H9 (cell line): Measurements from ENCODE around the gene ACTR8. TPM values are rescaled to one million over a fixed set of nuclear protein-coding genes. Genes with fewer than 3 reads are reported as not detected.

Experiments used
- DNase-seq: peaks from one replicate; pipeline ENCODE4 v3.0.0-alpha.2; 2017
- H2AFZ ChIP-seq: one replicate; pipeline ENCODE4 v1.6.1; 2013; ENCODE audit warnings: mild to moderate bottlenecking, low read length, control low read depth, moderate library complexity
- H2AK5ac ChIP-seq: 2 replicates; pipeline ENCODE4 v1.6.1; 2013; ENCODE audit warnings: low read length, control low read depth, mixed read lengths; ENCODE audit not compliant: insufficient read length
- H2BK120ac ChIP-seq: one replicate; pipeline ENCODE4 v1.6.1; 2013; ENCODE audit warnings: low read depth, mild to moderate bottlenecking, low read length, control low read depth, inconsistent platforms; ENCODE audit not compliant: poor library complexity, severe bottlenecking
- H2BK12ac ChIP-seq: 2 replicates; pipeline ENCODE4 v1.6.1; 2013; ENCODE audit warnings: low read length, control low read depth, mixed read lengths, low read depth; ENCODE audit not compliant: insufficient read length
- H2BK15ac ChIP-seq: 2 replicates; pipeline ENCODE4 v1.6.1; 2013; ENCODE audit warnings: low read depth, low read length, control low read depth
- H2BK20ac ChIP-seq: one replicate; pipeline ENCODE4 v1.6.1; 2013; ENCODE audit warnings: low read depth, mild to moderate bottlenecking, low read length, control low read depth, inconsistent platforms; ENCODE audit not compliant: poor library complexity, severe bottlenecking
- H2BK5ac ChIP-seq: 2 replicates; pipeline ENCODE4 v1.6.1; 2013; ENCODE audit warnings: low read length, control low read depth, mixed read lengths; ENCODE audit not compliant: insufficient read length
- H3K14ac ChIP-seq: 2 replicates; pipeline ENCODE4 v1.6.1; 2013; ENCODE audit warnings: low read length, control low read depth; ENCODE audit not compliant: insufficient read depth
- H3K18ac ChIP-seq: 2 replicates; pipeline ENCODE4 v1.6.1; 2013; ENCODE audit warnings: low read depth, mild to moderate bottlenecking, mixed read lengths, low read length, control low read depth; ENCODE audit not compliant: insufficient read length
- H3K23ac ChIP-seq: 2 replicates; pipeline ENCODE4 v1.6.1; 2013; ENCODE audit warnings: low read length, control low read depth, mixed read lengths, low read depth; ENCODE audit not compliant: insufficient read length
- H3K23me2 ChIP-seq: 2 replicates; pipeline ENCODE4 v1.6.1; 2013; ENCODE audit warnings: low read depth, mild to moderate bottlenecking, mixed read lengths, low read length, control low read depth; ENCODE audit not compliant: insufficient read length, poor library complexity, severe bottlenecking
- H3K27ac ChIP-seq: 2 replicates; pipeline ENCODE4 v1.5.1; 2013; ENCODE audit warnings: low read length, control low read depth, mixed read lengths, low read depth; ENCODE audit not compliant: insufficient read length
- H3K27me3 ChIP-seq: 2 replicates; pipeline ENCODE4 v1.6.1; 2013; ENCODE audit warnings: low read length, control low read depth, inconsistent platforms; ENCODE audit not compliant: insufficient read depth
- H3K4ac ChIP-seq: 2 replicates; pipeline ENCODE4 v1.6.1; 2013; ENCODE audit warnings: low read depth, mild to moderate bottlenecking, control low read depth, inconsistent platforms, low read length, moderate library complexity
- H3K4me1 ChIP-seq: 2 replicates; pipeline ENCODE4 v1.6.1; 2013; ENCODE audit warnings: low read length, control low read depth, inconsistent platforms; ENCODE audit not compliant: insufficient read depth
- H3K4me2 ChIP-seq: 2 replicates; pipeline ENCODE4 v1.6.1; 2013; ENCODE audit warnings: low read length, control low read depth, mixed read lengths; ENCODE audit not compliant: insufficient read length, insufficient read depth
- H3K56ac ChIP-seq: 2 replicates; pipeline ENCODE4 v1.6.1; 2013; ENCODE audit warnings: low read depth, mild to moderate bottlenecking, mixed read lengths, low read length, control low read depth; ENCODE audit not compliant: insufficient read length
- H3K79me1 ChIP-seq: 2 replicates; pipeline ENCODE4 v1.6.1; 2013; ENCODE audit warnings: low read depth, mild to moderate bottlenecking, moderate library complexity, low read length, control low read depth, inconsistent platforms; ENCODE audit not compliant: insufficient read depth, poor library complexity, severe bottlenecking
- H3K79me2 ChIP-seq: 2 replicates; pipeline ENCODE4 v1.6.1; 2013; ENCODE audit warnings: low read length, control low read depth, inconsistent platforms; ENCODE audit not compliant: insufficient read depth
- H3K9ac ChIP-seq: 2 replicates; pipeline ENCODE4 v1.6.1; 2013; ENCODE audit warnings: low read length, control low read depth, mixed read lengths; ENCODE audit not compliant: insufficient read length; ENCODE audit errors: extremely low read depth
- H3K9me3 ChIP-seq: one replicate; pipeline ENCODE4 v1.6.1; 2013; ENCODE audit warnings: low read depth, low read length, inconsistent platforms; ENCODE audit not compliant: control insufficient read depth
- H3T11ph ChIP-seq: one replicate; pipeline ENCODE4 v1.6.1; 2013; ENCODE audit warnings: mild to moderate bottlenecking, low read length, control low read depth, inconsistent platforms
- H4K20me1 ChIP-seq: one replicate; pipeline ENCODE4 v1.6.1; 2013; ENCODE audit not compliant: control insufficient read depth, insufficient read length, insufficient read depth
- H4K5ac ChIP-seq: 2 replicates; pipeline ENCODE4 v1.6.1; 2013; ENCODE audit warnings: low read depth, mild to moderate bottlenecking, mixed read lengths, low read length, control low read depth; ENCODE audit not compliant: insufficient read length
- H4K8ac ChIP-seq: replicated peaks from 2 replicates; pipeline ENCODE4 v1.6.1; 2013; ENCODE audit warnings: low read length, control low read depth, mixed read lengths, low read depth; ENCODE audit not compliant: insufficient read length
- H4K91ac ChIP-seq: 2 replicates; pipeline ENCODE4 v1.6.1; 2013; ENCODE audit warnings: low read depth, mild to moderate bottlenecking, moderate library complexity, mixed read lengths, low read length, control low read depth; ENCODE audit not compliant: insufficient read length
- H3K27ac Mint-ChIP-seq, 3 experiments: 2 replicates in 2 of 3; 3 replicates in 1 of 3; pipeline ENCODE4 v1.8.0; 2020 to 2021; ENCODE audit warnings: mixed read lengths in 3 of 3, mild to moderate bottlenecking in 1 of 3, moderate library complexity in 1 of 3
- H3K27me3 Mint-ChIP-seq: 2 replicates; pipeline ENCODE4 v1.8.0; 2021; ENCODE audit warnings: low read depth, mild to moderate bottlenecking, moderate library complexity, mixed read lengths
- H3K36me3 Mint-ChIP-seq, 3 experiments: 2 replicates in 2 of 3; 3 replicates in 1 of 3; pipeline ENCODE4 v1.8.0; 2020 to 2021; ENCODE audit warnings: low read depth in 3 of 3, mixed read lengths in 3 of 3; ENCODE audit not compliant: insufficient read depth in 1 of 3
- H3K4me1 Mint-ChIP-seq, 2 experiments: 2 replicates each; pipeline ENCODE4 v1.8.0; 2020; ENCODE audit warnings: mixed read lengths in 2 of 2
- H3K4me3 Mint-ChIP-seq, 2 experiments: 2 replicates in 1 of 2; 3 replicates in 1 of 2; pipeline ENCODE4 v1.8.0; 2020 to 2021; ENCODE audit warnings: mild to moderate bottlenecking in 2 of 2, mixed read lengths in 2 of 2, moderate library complexity in 1 of 2
- H3K9me3 Mint-ChIP-seq, 2 experiments: 2 replicates in 1 of 2; 3 replicates in 1 of 2; pipeline ENCODE4 v1.8.0; 2020; ENCODE audit warnings: mild to moderate bottlenecking in 2 of 2, mixed read lengths in 2 of 2, moderate library complexity in 1 of 2
- WGBS: extraction: QIAGEN DNeasy Blood & Tissue Kit; methylation state at CpG from one replicate; pipeline ENCODE4 v1.1.7; 2013; ENCODE audit warnings: missing lambda C conversion rate, low lambda C conversion rate, mixed read lengths; ENCODE audit not compliant: insufficient read length; ENCODE audit errors: extremely low coverage; 5-methylcytosine and 5-hydroxymethylcytosine counted together
- total RNA-seq: library from RNA; stranded (reverse); gene quantifications from 2 replicates; pipeline ENCODE4 v1.2.1, GENCODE V29; 2021
- TF ChIP-seq, protein P1 (sequence below): fragments of 200-600 bp; sonication (generic); conservative IDR thresholded peaks from 3 replicates; pipeline ENCODE4 v1.8.0; 2021; ENCODE audit warnings: antibody characterized with exemption, mild to moderate bottlenecking

The ACTR8 gene
- total RNA-seq, 1 experiment from 2014 or later: 39.2 TPM

DNA sequence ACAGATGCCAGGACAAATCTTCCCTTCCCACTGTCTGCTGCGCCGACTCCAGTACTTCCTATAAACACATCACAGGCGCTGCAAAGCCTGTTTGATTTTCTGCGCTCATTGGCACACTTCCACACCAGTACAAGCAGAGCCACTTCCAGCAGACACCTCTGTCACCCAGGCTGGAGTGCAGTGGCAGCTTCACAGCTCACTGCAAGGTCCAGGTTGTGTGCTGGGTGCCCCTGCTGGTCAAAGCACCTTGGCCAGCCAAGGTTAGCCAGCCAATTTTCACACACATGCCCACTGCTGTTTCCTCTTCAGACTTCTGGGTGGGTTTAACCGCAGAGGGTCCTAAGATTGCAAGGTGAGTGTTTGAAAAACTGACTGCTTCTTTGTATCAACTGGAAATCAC lies 40.7 kb downstream of the ACTR8 start:
- Histone ChIP-seq H3K27me3 (no peaks in the 10 kb centered on the region), H2AK5ac (no peak overlapping the region), H3T11ph (no peak overlapping the region), H2BK15ac (no peak overlapping the region), H4K91ac (no peak overlapping the region), H3K79me2 (no peaks in the 10 kb centered on the region), H3K23ac (no peak overlapping the region), H2BK20ac (no peak overlapping the region), H3K4me1 (peaks cover 7% of the 10 kb centered on the region; the same call in 1 of the 2 replicates), H2BK12ac (no peak overlapping the region), H2AFZ (no peak overlapping the region), H3K56ac (no peak overlapping the region), H3K14ac (no peak overlapping the region), H2BK120ac (no peak overlapping the region), H4K8ac (no peak overlapping the region), H3K4me2 (no peak overlapping the region), H3K9me3 (no peaks in the 10 kb centered on the region), H3K23me2 (peaks cover 3% of the 10 kb centered on the region), H2BK5ac (no peak overlapping the region), H3K4ac (no peak overlapping the region), H3K9ac (no peak overlapping the region), H3K79me1 (no peaks in the 10 kb centered on the region), H4K5ac (no peak overlapping the region), H4K20me1 (no peaks in the 10 kb centered on the region), H3K18ac (no peak overlapping the region), H3K27ac (no peak overlapping the region)
- no peak for DNase-seq
- Mint-ChIP-seq H3K36me3 (peaks cover 1 to 13% (median 9%) of the 10 kb centered on the region in 3 experiments; a peak in 4 of 7 replicates), H3K27ac (no peak overlapping the region), H3K9me3 (no peaks in the 10 kb centered on the region), H3K4me3 (no peak overlapping the region), H3K4me1 (peaks cover 35 to 39% of the 10 kb centered on the region in 2 experiments), H3K27me3 (peaks cover 6% of the 10 kb centered on the region)
- no CpG with 5 or more reads among the region's 5 CpGs for WGBS
- TF ChIP-seq, protein P1, sequence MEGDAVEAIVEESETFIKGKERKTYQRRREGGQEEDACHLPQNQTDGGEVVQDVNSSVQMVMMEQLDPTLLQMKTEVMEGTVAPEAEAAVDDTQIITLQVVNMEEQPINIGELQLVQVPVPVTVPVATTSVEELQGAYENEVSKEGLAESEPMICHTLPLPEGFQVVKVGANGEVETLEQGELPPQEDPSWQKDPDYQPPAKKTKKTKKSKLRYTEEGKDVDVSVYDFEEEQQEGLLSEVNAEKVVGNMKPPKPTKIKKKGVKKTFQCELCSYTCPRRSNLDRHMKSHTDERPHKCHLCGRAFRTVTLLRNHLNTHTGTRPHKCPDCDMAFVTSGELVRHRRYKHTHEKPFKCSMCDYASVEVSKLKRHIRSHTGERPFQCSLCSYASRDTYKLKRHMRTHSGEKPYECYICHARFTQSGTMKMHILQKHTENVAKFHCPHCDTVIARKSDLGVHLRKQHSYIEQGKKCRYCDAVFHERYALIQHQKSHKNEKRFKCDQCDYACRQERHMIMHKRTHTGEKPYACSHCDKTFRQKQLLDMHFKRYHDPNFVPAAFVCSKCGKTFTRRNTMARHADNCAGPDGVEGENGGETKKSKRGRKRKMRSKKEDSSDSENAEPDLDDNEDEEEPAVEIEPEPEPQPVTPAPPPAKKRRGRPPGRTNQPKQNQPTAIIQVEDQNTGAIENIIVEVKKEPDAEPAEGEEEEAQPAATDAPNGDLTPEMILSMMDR: no peak; the same call in 2 of the 3 replicates
